CD14-positive monocyte (primary cell): ENCODE data around the gene C1orf87. TPM values are rescaled to one million over a fixed set of nuclear protein-coding genes. Genes with fewer than 3 reads are reported as not detected.

Source experiments
- DNase-seq, 3 donors: peaks; one replicate each; pipeline ENCODE4 v3.0.0-alpha.2; 2011 to 2022
- H2AFZ ChIP-seq: 2 replicates; pipeline ENCODE4 v1.6.0; 2012; ENCODE audit warnings: mild to moderate bottlenecking, low read depth, low read length, inconsistent platforms; ENCODE audit not compliant: insufficient read depth, poor library complexity, severe bottlenecking
- H3K27ac ChIP-seq, 2 donors: 1 replicate in 1 of 2; 2 replicates in 1 of 2; pipeline ENCODE4 v1.5.1; 2012 to 2013; ENCODE audit warnings: low read length in 2 of 2, control low read depth in 1 of 2, inconsistent platforms in 1 of 2, low read depth in 1 of 2, mild to moderate bottlenecking in 1 of 2
- H3K27me3 ChIP-seq, 2 donors: one replicate each; pipeline versions ENCODE4 v1.6.0 to v1.6.1; 2011 to 2013; ENCODE audit warnings: low read length in 2 of 2; ENCODE audit not compliant: control insufficient read depth in 2 of 2, insufficient read depth in 2 of 2
- H3K36me3 ChIP-seq, 2 donors: replicated peaks in 1 of 2; 1 replicate in 1 of 2; 2 replicates in 1 of 2; pipeline versions ENCODE4 v1.5.1 to v1.6.1; 2012 to 2013; ENCODE audit warnings: low read length in 2 of 2, control low read depth in 1 of 2, inconsistent platforms in 1 of 2, mild to moderate bottlenecking in 1 of 2; ENCODE audit not compliant: insufficient read depth in 2 of 2, control insufficient read depth in 1 of 2
- H3K4me1 ChIP-seq, 2 donors: 1 replicate in 1 of 2; 2 replicates in 1 of 2; pipeline versions ENCODE4 v1.5.1 to v1.6.1; 2012 to 2013; ENCODE audit warnings: low read length in 2 of 2, control low read depth in 1 of 2, inconsistent platforms in 1 of 2, mild to moderate bottlenecking in 1 of 2, moderate library complexity in 1 of 2; ENCODE audit not compliant: insufficient read depth in 2 of 2, control insufficient read depth in 1 of 2
- H3K4me2 ChIP-seq: replicated peaks from 2 replicates; pipeline ENCODE3; 2012; ENCODE audit warnings: low read length, moderate library complexity, mild to moderate bottlenecking; ENCODE audit not compliant: poor library complexity, severe bottlenecking; ENCODE audit errors: extremely low read depth
- H3K4me3 ChIP-seq, 3 experiments: fragments of 200-600 bp in 1 of 3; sonication (generic) in 1 of 3; replicated peaks in 1 of 3; 1 replicate in 2 of 3; 2 replicates in 1 of 3; pipeline ENCODE4 v1.5.1; 2011 to 2013; ENCODE audit warnings: low read length in 3 of 3, mild to moderate bottlenecking in 3 of 3, control low read depth in 2 of 3, low read depth in 2 of 3, inconsistent platforms in 1 of 3, moderate library complexity in 1 of 3
- H3K79me2 ChIP-seq: 2 replicates; pipeline ENCODE4 v1.6.0; 2012; ENCODE audit warnings: mild to moderate bottlenecking, control low read depth, inconsistent platforms, low read length, moderate library complexity; ENCODE audit not compliant: insufficient read depth
- H3K9ac ChIP-seq: 2 replicates; pipeline ENCODE4 v1.6.0; 2017; ENCODE audit warnings: low read length, mild to moderate bottlenecking; ENCODE audit not compliant: insufficient read depth, poor library complexity, severe bottlenecking
- H3K9me3 ChIP-seq, 2 donors: replicated peaks in 1 of 2; 1 replicate in 1 of 2; 2 replicates in 1 of 2; pipeline versions ENCODE4 v1.5.1 to v1.6.1; 2012 to 2013; ENCODE audit warnings: low read length in 2 of 2, control low read depth in 1 of 2; ENCODE audit not compliant: control insufficient read depth in 1 of 2, insufficient read depth in 1 of 2
- H4K20me1 ChIP-seq: 2 replicates; pipeline ENCODE4 v1.6.0; 2012; ENCODE audit warnings: mild to moderate bottlenecking, low read length, control low read depth, moderate library complexity; ENCODE audit not compliant: insufficient read depth
- H3K27ac Mint-ChIP-seq, 7 donors: one replicate each; pipeline ENCODE4 v1.8.0; 2020; ENCODE audit warnings: mild to moderate bottlenecking in 7 of 7, mixed read lengths in 7 of 7, moderate library complexity in 6 of 7, inconsistent platforms in 2 of 7
- H3K27me3 Mint-ChIP-seq, 3 donors: one replicate each; pipeline ENCODE4 v1.8.0; 2021 to 2022; ENCODE audit warnings: low read depth in 3 of 3, mild to moderate bottlenecking in 3 of 3, mixed read lengths in 3 of 3, moderate library complexity in 3 of 3, inconsistent platforms in 1 of 3
- H3K36me3 Mint-ChIP-seq, 2 donors: one replicate each; pipeline ENCODE4 v1.8.0; 2020; ENCODE audit warnings: mixed read lengths in 2 of 2, inconsistent platforms in 1 of 2, mild to moderate bottlenecking in 1 of 2
- H3K4me1 Mint-ChIP-seq: one replicate; pipeline ENCODE4 v1.8.0; 2020; ENCODE audit warnings: mild to moderate bottlenecking, mixed read lengths
- H3K4me3 Mint-ChIP-seq, 2 donors: one replicate each; pipeline ENCODE4 v1.8.0; 2020; ENCODE audit warnings: mild to moderate bottlenecking in 2 of 2, mixed read lengths in 2 of 2, moderate library complexity in 1 of 2
- H3K9me3 Mint-ChIP-seq, 7 donors: one replicate each; pipeline ENCODE4 v1.8.0; 2020 to 2022; ENCODE audit warnings: mixed read lengths in 7 of 7, mild to moderate bottlenecking in 6 of 7, moderate library complexity in 6 of 7, inconsistent platforms in 2 of 7
- WGBS: methylation state at CpG from one replicate; pipeline ENCODE4 v1.1.5; 2013; ENCODE audit warnings: missing lambda C conversion rate; ENCODE audit not compliant: insufficient coverage; 5-methylcytosine and 5-hydroxymethylcytosine counted together
- intact Hi-C, 2 donors: fragments of 100-400 bp; cut with micrococcal nuclease; formaldehyde crosslinking; loops; one replicate each; pipeline versions ENCODE4 v1.15.0 to v1.15.1; 2023
- polyA plus RNA-seq, 3 donors: library from polyadenylated mRNA; depleted of rRNA in 1 of 3; unstranded in 2 of 3; stranded (reverse) in 1 of 3; fragments of 300-500 nt in 2 of 3; fragments of >200 nt in 1 of 3; fragmentation: Illumina TruSeq in 2 of 3; gene quantifications; 1 replicate in 2 of 3; 2 replicates in 1 of 3; pipeline ENCODE4 v1.2.3, GENCODE V29; 2012 to 2021
- TF ChIP-seq, protein P1 (sequence below): fragments of 200-600 bp; IDR thresholded peaks from one replicate; pipeline ENCODE4 v1.8.0; 2022; ENCODE audit warnings: antibody characterized with exemption, mild to moderate bottlenecking

C1orf87 gene
- polyA plus RNA-seq, 3 donors, result not detected

DNA sequence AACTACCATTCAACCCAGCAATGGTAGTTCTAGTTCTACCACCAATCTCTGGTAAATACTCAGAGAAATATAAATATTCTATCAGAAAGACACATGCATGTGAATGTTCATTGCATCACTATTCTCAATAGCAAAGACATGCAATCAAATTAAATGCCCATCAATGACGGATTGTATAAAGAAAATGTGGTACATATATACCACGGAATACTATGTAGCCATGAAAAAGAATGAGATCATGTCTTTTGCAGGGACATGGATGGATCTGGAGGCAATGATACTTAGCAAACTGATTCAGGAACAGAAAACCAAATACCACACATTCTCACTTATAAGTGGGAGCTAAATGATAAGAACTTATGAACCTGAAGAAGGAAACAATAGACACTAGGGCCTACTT, 37.5 kb upstream of the C1orf87 start:
- no peak overlapping the region for H3K4me3 ChIP-seq
- no peaks in the 10 kb centered on the region for H3K9me3 ChIP-seq
- WGBS, result no CpG with 5 or more reads among the region's 2 CpGs
- H2AFZ ChIP-seq, result no peak overlapping the region
- TF ChIP-seq, protein P1, sequence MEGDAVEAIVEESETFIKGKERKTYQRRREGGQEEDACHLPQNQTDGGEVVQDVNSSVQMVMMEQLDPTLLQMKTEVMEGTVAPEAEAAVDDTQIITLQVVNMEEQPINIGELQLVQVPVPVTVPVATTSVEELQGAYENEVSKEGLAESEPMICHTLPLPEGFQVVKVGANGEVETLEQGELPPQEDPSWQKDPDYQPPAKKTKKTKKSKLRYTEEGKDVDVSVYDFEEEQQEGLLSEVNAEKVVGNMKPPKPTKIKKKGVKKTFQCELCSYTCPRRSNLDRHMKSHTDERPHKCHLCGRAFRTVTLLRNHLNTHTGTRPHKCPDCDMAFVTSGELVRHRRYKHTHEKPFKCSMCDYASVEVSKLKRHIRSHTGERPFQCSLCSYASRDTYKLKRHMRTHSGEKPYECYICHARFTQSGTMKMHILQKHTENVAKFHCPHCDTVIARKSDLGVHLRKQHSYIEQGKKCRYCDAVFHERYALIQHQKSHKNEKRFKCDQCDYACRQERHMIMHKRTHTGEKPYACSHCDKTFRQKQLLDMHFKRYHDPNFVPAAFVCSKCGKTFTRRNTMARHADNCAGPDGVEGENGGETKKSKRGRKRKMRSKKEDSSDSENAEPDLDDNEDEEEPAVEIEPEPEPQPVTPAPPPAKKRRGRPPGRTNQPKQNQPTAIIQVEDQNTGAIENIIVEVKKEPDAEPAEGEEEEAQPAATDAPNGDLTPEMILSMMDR, result no peak
- intact Hi-C loops, result no loop called here
- H3K79me2 ChIP-seq, result no peaks in the 10 kb centered on the region
- H4K20me1 ChIP-seq, result no peaks in the 10 kb centered on the region
- Mint-ChIP-seq H3K4me1 (no peaks in the 10 kb centered on the region), H3K36me3 (no peaks in the 10 kb centered on the region), H3K27ac (no peak overlapping the region), H3K27me3 (no peaks in the 10 kb centered on the region), H3K4me3 (no peak overlapping the region), H3K9me3 (no peaks in the 10 kb centered on the region)
- H3K27ac ChIP-seq, result no peak overlapping the region
- no peak for DNase-seq
- H3K9ac ChIP-seq, result no peak overlapping the region
- H3K27me3 ChIP-seq, result no peaks in the 10 kb centered on the region
- no peaks in the 10 kb centered on the region for H3K36me3 ChIP-seq
- H3K4me1 ChIP-seq, result no peaks in the 10 kb centered on the region
- H3K4me2 ChIP-seq, result no peak overlapping the region

DNA sequence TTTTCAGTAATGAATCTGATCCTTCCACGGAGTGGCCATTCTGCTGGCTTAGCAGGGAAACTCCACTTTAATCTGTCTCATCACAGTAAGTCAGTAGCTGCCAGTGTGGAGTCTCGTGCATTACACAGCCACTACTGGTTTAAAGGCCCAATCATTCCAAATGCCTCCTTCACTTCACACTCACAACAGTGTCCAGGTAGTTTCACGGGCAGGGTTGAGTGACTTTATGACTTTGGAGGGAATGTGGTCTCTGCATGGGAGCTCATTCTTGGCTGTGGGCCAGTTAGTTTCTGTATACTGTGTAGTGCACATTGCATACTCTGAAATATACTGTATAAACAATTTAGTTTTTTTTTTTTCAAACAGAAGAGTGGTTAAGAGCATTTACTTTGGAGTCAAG, 34.6 kb upstream of the C1orf87 start:
- TF ChIP-seq, protein P1, result no peak
- no peak overlapping the region for H3K9ac ChIP-seq
- DNase-seq, result no peak
- H3K27ac ChIP-seq, result no peak overlapping the region
- no peaks in the 10 kb centered on the region for H4K20me1 ChIP-seq
- no peaks in the 10 kb centered on the region for H3K27me3 ChIP-seq
- WGBS, result no CpG with 5 or more reads among the region's 3 CpGs
- no peaks in the 10 kb centered on the region for H3K4me1 ChIP-seq
- intact Hi-C loops, result no loop called here
- Mint-ChIP-seq H3K36me3 (no peaks in the 10 kb centered on the region), H3K4me1 (no peaks in the 10 kb centered on the region), H3K9me3 (peaks cover 0 to 5% (median 2%) of the 10 kb centered on the region in 7 donors), H3K27ac (peak overlapping the region in 1 of 7 donors; percentile 24), H3K4me3 (no peak overlapping the region), H3K27me3 (no peaks in the 10 kb centered on the region)
- no peaks in the 10 kb centered on the region for H3K79me2 ChIP-seq
- H3K4me2 ChIP-seq, result no peak overlapping the region
- no peak overlapping the region for H3K4me3 ChIP-seq
- H2AFZ ChIP-seq, result no peak overlapping the region
- no peaks in the 10 kb centered on the region for H3K9me3 ChIP-seq
- no peaks in the 10 kb centered on the region for H3K36me3 ChIP-seq
